Measurements from ENCODE around the gene RNF126. TPM values are rescaled to one million over a fixed set of nuclear protein-coding genes. Genes with fewer than 3 reads are reported as not detected.
A peak's percentile ranks its signal among the peaks of the same experiment; 100 is the strongest.

Gene RNF126
- total RNA-seq, 4 donors from 2014 or later, result 96.0 to 118 (median 106) TPM

- no peak overlapping the region for H3K4me3 ChIP-seq
- no peak overlapping the region for H3K27ac ChIP-seq
- no peaks in the 10 kb centered on the region for H3K9me3 ChIP-seq
- WGBS, result 90% methylated on average over 5 of the region's 5 CpGs
- no peaks in the 10 kb centered on the region for H3K4me1 ChIP-seq
- no peak for DNase-seq (ENCODE audit: low spot score in 2 of 2)
- TF ChIP-seq POLR2A (IDR thresholded peaks at IDR 0.05) (no peak), EP300 (IDR thresholded peaks at IDR 0.05) (no peak), POLR2AphosphoS5 (IDR thresholded peaks at IDR 0.05) (no peak)
- TF ChIP-seq, protein P1, sequence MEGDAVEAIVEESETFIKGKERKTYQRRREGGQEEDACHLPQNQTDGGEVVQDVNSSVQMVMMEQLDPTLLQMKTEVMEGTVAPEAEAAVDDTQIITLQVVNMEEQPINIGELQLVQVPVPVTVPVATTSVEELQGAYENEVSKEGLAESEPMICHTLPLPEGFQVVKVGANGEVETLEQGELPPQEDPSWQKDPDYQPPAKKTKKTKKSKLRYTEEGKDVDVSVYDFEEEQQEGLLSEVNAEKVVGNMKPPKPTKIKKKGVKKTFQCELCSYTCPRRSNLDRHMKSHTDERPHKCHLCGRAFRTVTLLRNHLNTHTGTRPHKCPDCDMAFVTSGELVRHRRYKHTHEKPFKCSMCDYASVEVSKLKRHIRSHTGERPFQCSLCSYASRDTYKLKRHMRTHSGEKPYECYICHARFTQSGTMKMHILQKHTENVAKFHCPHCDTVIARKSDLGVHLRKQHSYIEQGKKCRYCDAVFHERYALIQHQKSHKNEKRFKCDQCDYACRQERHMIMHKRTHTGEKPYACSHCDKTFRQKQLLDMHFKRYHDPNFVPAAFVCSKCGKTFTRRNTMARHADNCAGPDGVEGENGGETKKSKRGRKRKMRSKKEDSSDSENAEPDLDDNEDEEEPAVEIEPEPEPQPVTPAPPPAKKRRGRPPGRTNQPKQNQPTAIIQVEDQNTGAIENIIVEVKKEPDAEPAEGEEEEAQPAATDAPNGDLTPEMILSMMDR (IDR thresholded peaks at IDR 0.05), result no peak
- H3K36me3 ChIP-seq, result peaks cover 67% of the 10 kb centered on the region
- no peaks in the 10 kb centered on the region for H3K27me3 ChIP-seq
Observed at GRCh38 chr19:625257-625656, 37.8 kb downstream of the RNF126 start.

GRCh38 chr19:624433-625109 lies 38.4 kb downstream of the RNF126 start:
- H3K4me3 ChIP-seq, result no peak overlapping the region
- no peak for DNase-seq (ENCODE audit: low spot score in 2 of 2)
- no peaks in the 10 kb centered on the region for H3K27me3 ChIP-seq
- peaks cover 67% of the 10 kb centered on the region for H3K36me3 ChIP-seq
- H3K9me3 ChIP-seq, result no peaks in the 10 kb centered on the region
- H3K27ac ChIP-seq, result peak overlapping the region; percentile 8
- H3K4me1 ChIP-seq, result no peaks in the 10 kb centered on the region
- TF ChIP-seq POLR2A (IDR thresholded peaks at IDR 0.05) (no peak), POLR2AphosphoS5 (IDR thresholded peaks at IDR 0.05) (no peak), EP300 (IDR thresholded peaks at IDR 0.05) (no peak)
- TF ChIP-seq, protein P1 (IDR thresholded peaks at IDR 0.05), result no peak
- 93% methylated on average over 17 of the region's 24 CpGs for WGBS

DNA sequence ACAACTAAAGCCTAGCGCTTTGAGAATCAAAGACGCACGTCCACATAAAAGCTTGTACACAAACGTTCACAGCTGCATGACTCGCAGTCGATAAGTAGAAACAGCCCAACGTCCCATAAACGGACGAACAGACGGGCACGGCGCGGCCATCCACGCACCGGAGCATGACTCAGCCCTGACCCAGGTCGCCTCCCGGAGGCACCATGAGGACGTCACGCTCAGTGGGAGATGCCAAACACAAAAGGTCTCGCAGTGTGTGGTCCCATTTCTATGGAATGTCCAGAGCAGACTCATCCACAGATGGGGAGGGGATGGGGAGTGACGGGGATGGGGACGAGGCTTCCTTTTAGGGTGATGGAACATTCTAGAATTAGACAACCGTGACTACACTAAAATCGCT lies 39.0 kb downstream of the RNF126 start:
- Histone ChIP-seq H3K27me3 (no peaks in the 10 kb centered on the region), H3K4me3 (no peak overlapping the region), H3K27ac (no peak overlapping the region), H3K4me1 (no peaks in the 10 kb centered on the region), H3K36me3 (peaks cover 67% of the 10 kb centered on the region), H3K9me3 (no peaks in the 10 kb centered on the region)
- DNase-seq (ENCODE audit: low spot score in 2 of 2), result no peak
- TF ChIP-seq POLR2A (IDR thresholded peaks at IDR 0.05), result no peak
- no peak for TF ChIP-seq POLR2AphosphoS5 (IDR thresholded peaks at IDR 0.05)
- 82% methylated on average over 24 of the region's 24 CpGs for WGBS

- Histone ChIP-seq H3K36me3 (peaks cover 73% of the 10 kb centered on the region), H3K4me1 (no peaks in the 10 kb centered on the region), H3K27ac (no peak overlapping the region), H3K9me3 (no peaks in the 10 kb centered on the region), H3K4me3 (no peak overlapping the region), H3K27me3 (no peaks in the 10 kb centered on the region)
- DNase-seq (ENCODE audit: low spot score in 2 of 2), result no peak
- 90% methylated on average over 30 of the region's 44 CpGs for WGBS
- TF ChIP-seq POLR2AphosphoS5 (IDR thresholded peaks at IDR 0.05) (no peak), EP300 (IDR thresholded peaks at IDR 0.05) (no peak), POLR2A (IDR thresholded peaks at IDR 0.05) (no peak)
- TF ChIP-seq, protein P1 (IDR thresholded peaks at IDR 0.05), result no peak
Observed at GRCh38 chr19:623175-623916, 39.7 kb downstream of the RNF126 start.

- TF ChIP-seq, protein P1 (IDR thresholded peaks at IDR 0.05), result no peak
- no peak for TF ChIP-seq EP300 (IDR thresholded peaks at IDR 0.05)
- no peak for TF ChIP-seq POLR2A (IDR thresholded peaks at IDR 0.05)
- no peak for TF ChIP-seq POLR2AphosphoS5 (IDR thresholded peaks at IDR 0.05)
- H3K27ac ChIP-seq, result no peak overlapping the region
- H3K27me3 ChIP-seq, result no peaks in the 10 kb centered on the region
- no peaks in the 10 kb centered on the region for H3K4me1 ChIP-seq
- H3K36me3 ChIP-seq, result peaks cover 74% of the 10 kb centered on the region
- WGBS, result 98% methylated on average over 7 of the region's 37 CpGs
- DNase-seq (ENCODE audit: low spot score in 2 of 2), result no peak
- no peak overlapping the region for H3K4me3 ChIP-seq
- H3K9me3 ChIP-seq, result no peaks in the 10 kb centered on the region
Observed at GRCh38 chr19:622666-623065, 40.3 kb downstream of the RNF126 start.
